Mucosa of stomach (tissue), 1 donor: ENCODE data around the gene ELF3.

ENCODE experiments used
- H3K27me3 ChIP-seq: one replicate; pipeline ENCODE4 v1.7.0; 2013; ENCODE audit warnings: mild to moderate bottlenecking, low read length; ENCODE audit not compliant: control insufficient read depth, insufficient read depth
- H3K36me3 ChIP-seq: one replicate; pipeline ENCODE4 v1.7.0; 2013; ENCODE audit warnings: low read length; ENCODE audit not compliant: control insufficient read depth, insufficient read depth
- H3K4me1 ChIP-seq: one replicate; pipeline ENCODE4 v1.7.0; 2013; ENCODE audit warnings: mild to moderate bottlenecking, low read length; ENCODE audit not compliant: control insufficient read depth, insufficient read depth
- H3K4me3 ChIP-seq: one replicate; pipeline ENCODE4 v1.7.0; 2013; ENCODE audit warnings: low read length
- H3K9ac ChIP-seq: one replicate; pipeline ENCODE4 v1.7.0; 2013; ENCODE audit warnings: mild to moderate bottlenecking, low read length, moderate library complexity
- H3K9me3 ChIP-seq: one replicate; pipeline ENCODE4 v1.7.0; 2013; ENCODE audit warnings: mild to moderate bottlenecking, low read length, moderate library complexity; ENCODE audit not compliant: control insufficient read depth
- donor health status: Pancreatic carcinoma.

The ELF3 gene

DNA sequence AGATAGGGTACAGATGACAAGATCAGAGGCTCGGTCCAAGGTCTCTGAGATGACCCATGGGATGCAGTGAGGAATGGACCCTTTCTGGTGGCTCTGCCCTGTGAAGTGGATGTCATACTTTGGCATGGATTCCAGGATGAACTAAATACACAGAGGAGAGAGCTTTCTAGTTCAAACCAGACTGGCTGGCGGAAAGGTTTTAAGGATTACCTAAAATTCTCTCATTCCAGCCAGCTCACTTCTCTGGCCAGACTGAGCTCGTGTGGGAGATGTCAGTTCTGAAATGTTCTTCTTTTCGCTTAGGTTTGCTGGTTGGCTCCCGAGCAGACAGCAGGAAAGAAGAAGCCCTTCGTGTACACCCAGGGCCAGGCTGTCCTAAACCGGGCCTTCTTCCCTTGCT, 21.8 kb upstream of the ELF3 start:
- Histone ChIP-seq H3K4me3 (no peak overlapping the region), H3K36me3 (no peaks in the 10 kb centered on the region), H3K9me3 (no peaks in the 10 kb centered on the region), H3K9ac (no peak overlapping the region), H3K27me3 (no peaks in the 10 kb centered on the region), H3K4me1 (peaks cover 4% of the 10 kb centered on the region)

GRCh38 chr1:201989354-201990128, 20.8 kb upstream of the ELF3 start:
- Histone ChIP-seq H3K4me1 (no peaks in the 10 kb centered on the region), H3K9ac (no peak overlapping the region), H3K4me3 (no peak overlapping the region), H3K36me3 (no peaks in the 10 kb centered on the region), H3K9me3 (no peaks in the 10 kb centered on the region), H3K27me3 (no peaks in the 10 kb centered on the region)

GRCh38 chr1:201990427-201990826, 20.0 kb upstream of the ELF3 start:
- H3K4me1 ChIP-seq = no peaks in the 10 kb centered on the region
- H3K36me3 ChIP-seq = no peaks in the 10 kb centered on the region
- no peaks in the 10 kb centered on the region for H3K9me3 ChIP-seq
- no peak overlapping the region for H3K4me3 ChIP-seq
- no peaks in the 10 kb centered on the region for H3K27me3 ChIP-seq
- H3K9ac ChIP-seq = no peak overlapping the region

DNA sequence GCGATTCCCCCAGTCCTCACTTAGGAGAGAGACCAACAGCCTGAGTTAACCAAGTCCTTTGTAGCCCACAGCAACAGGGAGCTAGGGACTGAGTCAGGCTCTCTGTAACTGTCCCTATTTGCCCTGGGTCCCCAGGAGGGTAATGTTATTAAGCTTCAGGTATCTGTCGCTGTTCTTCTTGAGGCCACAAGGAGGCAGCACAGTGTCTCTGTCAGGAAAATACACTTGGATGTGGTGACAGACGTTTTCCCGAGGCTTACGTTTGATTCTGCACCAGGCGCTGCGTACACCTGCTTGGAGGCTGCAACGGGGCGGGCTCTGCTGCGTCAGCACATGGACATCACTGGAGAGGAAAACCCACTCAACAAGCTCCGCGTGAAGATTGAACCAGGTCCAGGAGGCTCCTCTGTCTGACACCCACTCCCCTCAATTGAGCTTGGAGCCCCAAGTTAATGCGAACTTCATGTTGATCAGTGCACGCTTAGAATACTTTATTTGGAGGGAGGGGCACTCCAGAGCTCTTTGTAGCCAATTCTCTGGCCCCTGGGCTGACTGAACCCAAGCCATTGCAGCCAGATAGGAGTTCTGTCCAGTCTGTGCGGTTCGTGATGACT, 10.7 kb upstream of the ELF3 start:
- no peaks in the 10 kb centered on the region for H3K9me3 ChIP-seq
- H3K36me3 ChIP-seq = peaks cover 32% of the 10 kb centered on the region
- H3K9ac ChIP-seq = no peak overlapping the region
- no peak overlapping the region for H3K4me3 ChIP-seq
- no peaks in the 10 kb centered on the region for H3K27me3 ChIP-seq
- H3K4me1 ChIP-seq = no peaks in the 10 kb centered on the region

DNA sequence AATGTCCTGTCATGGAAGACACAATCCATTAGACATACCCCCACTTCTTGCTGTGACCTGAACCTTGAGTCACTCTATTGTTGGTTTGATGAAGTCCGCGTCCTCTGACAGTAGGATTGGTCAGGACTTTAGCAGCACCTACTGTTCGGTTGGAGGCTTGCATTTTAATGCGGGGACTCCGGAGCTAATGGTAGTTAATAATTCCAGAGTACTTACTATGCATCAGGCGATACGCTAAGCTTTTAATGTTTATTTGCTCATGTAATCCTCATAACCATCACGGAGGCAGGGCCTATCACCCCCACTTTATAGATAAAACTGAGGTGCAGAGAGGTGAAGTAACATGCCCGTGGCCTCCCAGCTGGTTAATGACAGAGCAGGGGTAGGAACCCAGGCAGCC, 7.9 kb upstream of the ELF3 start:
- Histone ChIP-seq H3K9me3 (no peaks in the 10 kb centered on the region), H3K36me3 (peaks cover 28% of the 10 kb centered on the region), H3K4me1 (peaks cover 8% of the 10 kb centered on the region), H3K27me3 (no peaks in the 10 kb centered on the region), H3K4me3 (no peak overlapping the region), H3K9ac (no peak overlapping the region)

DNA sequence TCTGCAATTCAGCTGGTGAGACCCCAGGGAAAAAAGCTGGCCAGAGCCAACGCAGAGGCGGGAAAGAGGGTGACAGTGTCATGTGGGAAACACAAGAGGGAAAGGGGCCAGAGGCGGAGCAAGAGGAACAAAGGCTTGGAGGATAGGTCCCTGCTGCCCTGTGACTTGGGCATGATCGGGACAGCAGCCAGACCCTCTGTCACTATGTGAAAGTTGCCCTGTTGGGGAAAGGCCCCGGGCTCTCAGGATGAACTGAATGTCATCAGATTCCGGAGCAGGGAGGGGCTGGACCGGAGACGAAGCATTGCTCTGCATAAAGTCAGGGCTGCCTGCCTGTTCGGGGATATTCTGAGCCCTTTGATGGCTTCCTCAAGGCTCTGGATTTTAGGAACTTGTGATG, 5.7 kb upstream of the ELF3 start:
- peaks cover 28% of the 10 kb centered on the region for H3K36me3 ChIP-seq
- no peak overlapping the region for H3K9ac ChIP-seq

GRCh38 chr1:202005958-202006357, 4.4 kb upstream of the ELF3 start:
- Histone ChIP-seq H3K4me1 (peaks cover 22% of the 10 kb centered on the region), H3K9me3 (no peaks in the 10 kb centered on the region), H3K36me3 (peaks cover 31% of the 10 kb centered on the region), H3K27me3 (no peaks in the 10 kb centered on the region), H3K4me3 (no peak overlapping the region), H3K9ac (no peak overlapping the region)

More for the DNA sequence above, 5.7 kb upstream of the ELF3 start:
- Histone ChIP-seq H3K27me3 (no peaks in the 10 kb centered on the region), H3K4me1 (peaks cover 22% of the 10 kb centered on the region), H3K9me3 (no peaks in the 10 kb centered on the region), H3K4me3 (no peak overlapping the region)

- Histone ChIP-seq H3K27me3 (no peaks in the 10 kb centered on the region), H3K4me1 (peaks cover 22% of the 10 kb centered on the region), H3K4me3 (peak overlapping the region; percentile 24), H3K9ac (peak overlapping the region; percentile 40), H3K9me3 (no peaks in the 10 kb centered on the region), H3K36me3 (peaks cover 34% of the 10 kb centered on the region)
Measured at GRCh38 chr1:202007304-202007703, 3.1 kb upstream of the ELF3 start.

DNA sequence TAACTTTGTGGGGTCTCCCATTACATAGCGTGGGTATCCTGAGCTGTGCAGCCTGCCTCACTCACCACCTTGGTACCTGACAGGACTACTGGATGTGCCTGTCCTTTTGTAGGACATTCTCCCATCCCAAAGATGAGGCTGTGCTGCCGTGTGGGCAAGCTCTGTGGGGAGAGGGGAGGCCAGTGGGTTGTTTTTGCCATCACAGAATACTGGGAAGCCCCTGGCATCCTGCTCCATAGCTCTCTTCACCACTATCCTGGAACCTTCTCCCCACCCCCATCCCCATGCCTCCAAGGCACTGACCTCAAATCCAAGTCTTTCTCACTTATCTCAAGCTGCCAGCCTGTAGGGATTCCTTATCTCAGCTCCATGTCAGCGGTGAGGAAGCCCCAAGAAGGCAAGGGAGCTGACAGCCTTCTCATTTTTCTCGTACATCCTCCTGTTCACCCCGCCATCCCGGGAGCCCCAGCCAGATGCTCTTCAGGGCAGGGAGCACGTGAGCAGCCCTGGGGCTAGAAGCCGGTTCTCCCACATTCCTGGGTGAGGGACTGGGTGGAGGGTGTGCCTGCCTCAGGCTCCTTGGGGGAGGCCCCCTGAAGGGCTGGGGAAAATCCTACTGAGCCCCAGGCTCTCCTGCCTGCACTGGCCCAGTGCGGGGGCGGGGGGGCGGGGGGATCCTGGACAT, 2.4 kb upstream of the ELF3 start:
- peaks cover 38% of the 10 kb centered on the region for H3K36me3 ChIP-seq
- peak overlapping the region; percentile 24 for H3K4me3 ChIP-seq
- no peaks in the 10 kb centered on the region for H3K9me3 ChIP-seq
- peaks cover 22% of the 10 kb centered on the region for H3K4me1 ChIP-seq
- H3K9ac ChIP-seq = peak overlapping the region; percentile 40
- no peaks in the 10 kb centered on the region for H3K27me3 ChIP-seq

- Histone ChIP-seq H3K36me3 (peaks cover 49% of the 10 kb centered on the region), H3K4me3 (peak overlapping the region; percentile 52), H3K27me3 (no peaks in the 10 kb centered on the region), H3K9me3 (no peaks in the 10 kb centered on the region), H3K4me1 (peaks cover 22% of the 10 kb centered on the region), H3K9ac (peak overlapping the region; percentile 100)
Measured at GRCh38 chr1:202009326-202010179, 834 bp upstream of the ELF3 start.

DNA sequence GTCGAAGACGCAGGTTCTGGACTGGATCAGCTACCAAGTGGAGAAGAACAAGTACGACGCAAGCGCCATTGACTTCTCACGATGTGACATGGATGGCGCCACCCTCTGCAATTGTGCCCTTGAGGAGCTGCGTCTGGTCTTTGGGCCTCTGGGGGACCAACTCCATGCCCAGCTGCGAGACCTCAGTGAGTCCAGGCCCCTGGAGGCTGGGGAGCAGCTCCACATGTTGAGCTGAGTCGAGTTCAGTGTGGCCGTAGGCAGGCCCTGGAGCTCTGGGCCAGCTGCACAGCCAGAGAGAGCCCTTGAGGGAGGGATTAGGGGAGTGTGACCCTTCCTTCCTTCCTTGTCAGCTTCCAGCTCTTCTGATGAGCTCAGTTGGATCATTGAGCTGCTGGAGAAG, 1.6 kb downstream of the ELF3 start:
- H3K36me3 ChIP-seq = peaks cover 56% of the 10 kb centered on the region
- peak overlapping the region; percentile 99 for H3K4me3 ChIP-seq
- peak overlapping the region; percentile 100 for H3K9ac ChIP-seq
- H3K9me3 ChIP-seq = no peaks in the 10 kb centered on the region
- H3K4me1 ChIP-seq = peaks cover 34% of the 10 kb centered on the region
- no peaks in the 10 kb centered on the region for H3K27me3 ChIP-seq
